ENCODE results near the gene C5orf58.
"Not testable (repeated sequence)": the region's sequence is repeated elsewhere in the genome, so short reads cannot be mapped to it uniquely, and the experiment has no call there.

Gene C5orf58

DNA sequence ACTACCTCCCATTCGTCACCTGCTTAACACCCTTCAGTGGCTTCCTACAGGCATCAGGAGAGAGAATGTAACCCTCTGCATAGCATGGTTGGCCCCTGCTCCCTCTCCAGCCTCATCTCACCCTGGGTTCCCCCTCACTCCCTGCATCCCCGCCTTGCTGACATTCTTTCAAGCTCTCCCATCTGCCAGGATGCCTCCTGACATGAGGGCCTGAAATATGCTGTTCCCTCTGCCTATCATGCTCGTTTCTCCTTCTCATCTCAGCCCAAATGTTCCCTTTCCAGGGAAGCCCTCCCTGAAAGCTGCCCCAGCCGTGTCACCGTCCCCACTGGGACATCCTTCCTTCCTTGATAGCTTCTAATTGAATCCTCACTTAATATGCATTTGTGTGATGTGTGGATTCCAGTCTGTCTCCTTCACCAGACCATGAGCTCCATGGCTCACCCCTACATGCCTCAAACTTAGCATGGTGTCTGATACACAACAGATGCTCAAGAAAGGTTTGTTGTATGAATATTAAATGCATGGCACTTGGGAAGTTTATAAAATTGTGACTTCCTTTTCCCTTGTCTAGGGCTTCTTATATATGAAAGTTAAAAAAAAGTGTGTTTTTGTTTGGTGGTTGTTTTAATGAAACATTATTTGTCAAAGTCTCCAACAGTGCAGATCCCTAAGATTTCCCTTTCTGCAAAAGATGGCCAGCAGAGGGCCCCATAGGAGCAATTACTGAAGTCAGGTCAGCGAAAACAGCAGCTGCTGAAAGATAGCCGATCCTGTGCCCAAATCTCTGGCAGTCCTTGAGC lies 7.3 kb upstream of the C5orf58 start:
- DNase-seq, result peak; percentile 76 to 84

DNA sequence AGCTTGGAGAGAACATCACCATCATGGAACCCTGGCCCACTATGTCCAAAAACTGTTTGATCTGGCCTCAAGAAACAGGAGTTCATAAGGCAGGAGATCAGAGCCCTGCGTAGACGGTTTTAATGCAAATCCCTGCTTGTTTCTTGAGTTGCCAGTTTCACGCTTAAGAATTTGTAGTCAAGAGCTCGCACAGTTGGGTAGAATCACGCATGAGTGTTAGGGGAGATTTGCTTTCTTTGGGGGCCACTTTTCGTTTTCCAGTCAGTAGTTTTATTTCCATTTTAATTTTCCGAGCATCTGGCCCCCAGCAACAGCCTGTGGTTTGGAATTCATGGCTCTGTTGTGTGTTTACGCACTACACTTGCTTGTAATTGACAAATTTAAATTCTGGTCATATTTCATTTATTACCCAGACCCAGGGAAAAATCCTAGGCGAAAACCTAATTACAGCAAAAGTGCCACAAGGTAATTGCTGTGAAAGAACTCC lies 6.6 kb upstream of the C5orf58 start:
- no peak for DNase-seq

DNA sequence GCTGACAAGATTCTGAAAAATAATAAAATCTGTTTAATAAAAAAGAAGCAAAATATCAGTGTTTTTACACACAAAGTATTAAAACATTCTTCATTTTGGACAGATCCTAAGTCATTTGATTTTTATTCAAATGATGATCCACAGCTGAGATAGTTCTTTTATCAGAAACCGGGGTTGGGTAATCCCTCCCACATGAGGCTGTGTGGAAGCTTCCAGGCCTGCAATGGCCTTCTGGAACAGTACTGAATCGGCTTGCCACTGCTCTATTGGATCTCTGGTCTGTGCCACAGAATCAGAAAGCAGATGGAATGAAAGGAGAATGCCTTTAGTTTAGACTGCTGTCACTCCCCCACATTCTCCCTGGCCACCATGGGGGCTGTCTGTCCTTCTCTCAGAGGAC lies 6.1 kb upstream of the C5orf58 start:
- no peak for DNase-seq

DNA sequence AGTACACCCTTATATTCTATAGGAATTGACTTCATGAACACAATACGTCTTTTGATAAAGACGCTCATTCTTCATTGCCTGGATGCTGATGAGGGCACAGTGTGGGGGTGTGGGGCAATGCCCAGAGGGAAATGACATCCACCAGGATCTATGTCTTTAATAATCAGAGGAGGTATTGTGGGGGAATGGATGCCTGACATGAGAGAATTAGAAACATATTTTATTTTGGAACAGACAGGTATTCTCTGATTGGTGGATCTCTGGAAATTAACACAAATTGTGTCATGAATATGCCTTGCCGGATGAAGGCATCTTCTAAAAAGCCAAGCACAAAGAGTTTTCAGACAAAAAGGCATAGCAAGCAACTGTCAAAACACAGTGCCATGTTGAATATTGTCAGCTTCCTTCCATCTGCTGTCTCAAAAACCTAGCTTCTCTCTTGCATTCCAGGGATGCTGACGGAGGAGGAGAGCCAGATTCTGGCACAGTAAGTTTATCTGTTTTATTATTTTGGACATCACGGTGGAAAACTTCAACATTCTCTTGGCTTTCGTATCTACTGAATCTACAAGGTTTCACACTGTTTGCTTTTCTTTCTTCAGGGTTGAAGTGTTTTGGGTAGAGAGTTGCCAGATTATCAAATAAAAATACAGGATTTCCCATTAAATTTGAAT lies 3.9 kb upstream of the C5orf58 start:
- DNase-seq, result no peak

DNA sequence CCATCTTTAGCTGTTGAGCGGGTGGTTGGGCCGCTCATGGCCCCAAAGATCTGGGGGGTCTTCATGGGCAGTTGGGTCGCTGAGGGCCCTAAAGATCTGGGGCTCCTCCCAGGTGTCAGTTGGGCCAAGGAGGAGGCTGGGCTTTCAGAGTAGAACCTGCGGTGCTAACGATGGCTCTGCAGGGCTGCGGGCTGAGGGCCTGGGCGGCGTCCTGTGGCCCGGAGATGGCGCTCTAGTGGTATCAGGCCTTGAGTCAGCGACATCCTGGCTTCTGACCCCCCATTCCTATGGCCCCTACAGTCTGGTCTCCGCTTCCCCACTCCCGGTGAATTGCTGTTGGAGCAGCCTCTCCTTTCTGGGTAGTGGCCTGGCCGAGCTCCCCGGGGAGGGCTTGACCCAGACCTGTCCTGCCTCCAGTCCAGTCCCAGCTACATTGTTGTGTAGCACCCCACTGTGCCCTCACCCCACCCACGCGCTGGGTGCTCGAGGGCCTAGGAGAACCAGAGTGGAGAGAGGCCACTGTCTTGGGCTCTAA lies 640 bp downstream of the C5orf58 start:
- no peak for DNase-seq

DNA sequence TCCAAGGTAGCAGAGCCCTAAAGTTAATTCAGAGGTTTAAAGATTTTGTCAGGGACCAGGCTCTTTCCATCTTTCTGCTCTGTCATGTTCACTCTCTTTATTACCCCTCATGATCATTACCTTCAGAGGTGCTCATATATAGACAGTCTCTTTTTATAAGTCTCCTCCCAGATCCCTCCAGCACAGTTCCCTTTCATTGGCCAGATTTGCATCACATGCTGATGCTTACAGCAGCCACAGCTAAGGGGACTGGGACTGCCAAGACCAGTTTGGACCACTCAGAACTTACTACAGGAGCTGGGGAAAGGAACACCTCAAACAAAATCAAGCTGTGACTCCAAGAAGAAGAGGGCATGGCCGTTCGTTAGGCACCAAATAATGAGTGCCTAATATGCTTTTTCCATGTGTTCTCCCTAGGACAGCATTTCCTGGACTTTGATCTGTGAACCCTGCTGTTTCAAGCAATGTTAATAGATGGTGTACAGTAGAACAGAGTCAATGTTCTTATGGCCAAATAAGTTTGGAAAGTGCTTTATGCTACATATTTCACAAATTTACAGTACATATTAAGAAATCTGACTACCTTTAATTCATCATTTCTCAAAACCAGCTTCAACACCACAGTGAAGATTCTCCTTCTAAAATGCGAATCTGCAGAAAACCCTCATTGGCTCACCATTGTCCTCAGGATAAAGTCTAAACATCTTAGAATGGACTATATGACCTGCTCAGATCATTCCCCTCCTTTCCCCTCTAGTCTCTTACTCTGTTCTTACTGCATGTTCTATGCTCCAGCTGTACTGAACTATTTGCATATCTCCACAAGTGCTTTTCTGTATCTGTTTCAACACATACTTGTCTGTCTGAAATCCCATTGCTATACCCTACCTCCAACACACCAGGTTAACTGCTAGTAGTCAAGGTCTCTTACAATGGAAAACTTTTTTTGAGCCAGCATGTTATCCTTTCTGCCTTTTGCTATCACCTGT lies 3.4 kb downstream of the C5orf58 start:
- DNase-seq, result no peak

DNA sequence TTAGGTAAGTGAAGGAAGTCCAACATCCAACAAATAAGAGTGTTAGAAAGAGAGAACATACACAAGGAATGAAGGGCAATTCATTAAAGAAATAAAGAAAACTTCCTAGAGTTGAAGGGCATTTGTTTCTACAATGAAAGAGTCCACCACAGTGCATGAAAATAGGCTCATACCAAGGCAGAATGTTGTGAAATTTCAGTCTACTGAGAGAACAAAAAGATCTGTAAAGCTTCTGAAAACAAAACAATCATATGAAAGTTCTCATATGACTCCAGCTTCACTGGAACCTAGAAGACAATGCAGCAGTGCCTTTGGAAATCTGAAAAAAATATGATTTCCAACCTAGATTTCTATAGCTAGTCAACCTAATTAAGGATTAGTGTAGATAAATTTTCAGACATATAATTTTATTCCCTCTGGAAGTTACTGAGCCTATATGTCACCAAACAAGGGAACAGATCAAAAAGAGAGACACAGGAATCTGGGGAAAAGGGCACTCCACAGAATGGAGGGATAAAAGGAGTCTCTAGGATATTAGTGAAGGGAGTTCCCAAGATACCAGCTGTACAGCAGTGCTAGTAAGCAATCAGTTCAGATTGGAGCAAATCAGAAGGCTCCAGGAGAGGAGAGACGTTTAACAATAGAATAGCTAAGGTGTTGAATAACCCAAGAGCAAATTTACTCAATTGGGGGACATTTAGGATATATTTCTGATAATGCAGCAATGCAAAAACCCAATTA lies 5.8 kb downstream of the C5orf58 start:
- no peak for DNase-seq

DNA sequence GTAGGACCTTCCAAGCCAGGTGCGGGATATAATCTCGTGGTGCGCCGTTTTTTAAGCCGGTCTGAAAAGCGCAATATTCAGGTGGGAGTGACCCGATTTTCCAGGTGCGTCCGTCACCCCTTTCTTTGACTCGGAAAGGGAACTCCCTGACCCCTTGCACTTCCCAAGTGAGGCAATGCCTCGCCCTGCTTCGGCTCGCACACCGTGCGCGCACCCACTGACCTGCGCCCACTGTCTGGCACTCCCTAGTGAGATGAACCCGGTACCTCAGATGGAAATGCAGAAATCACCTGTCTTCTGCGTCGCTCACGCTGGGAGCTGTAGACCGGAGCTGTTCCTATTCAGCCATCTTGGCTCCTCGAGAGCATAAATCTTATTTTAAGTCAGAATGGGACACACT lies 12.7 kb downstream of the C5orf58 start:
- DNase-seq, result not testable (repeated sequence)

DNA sequence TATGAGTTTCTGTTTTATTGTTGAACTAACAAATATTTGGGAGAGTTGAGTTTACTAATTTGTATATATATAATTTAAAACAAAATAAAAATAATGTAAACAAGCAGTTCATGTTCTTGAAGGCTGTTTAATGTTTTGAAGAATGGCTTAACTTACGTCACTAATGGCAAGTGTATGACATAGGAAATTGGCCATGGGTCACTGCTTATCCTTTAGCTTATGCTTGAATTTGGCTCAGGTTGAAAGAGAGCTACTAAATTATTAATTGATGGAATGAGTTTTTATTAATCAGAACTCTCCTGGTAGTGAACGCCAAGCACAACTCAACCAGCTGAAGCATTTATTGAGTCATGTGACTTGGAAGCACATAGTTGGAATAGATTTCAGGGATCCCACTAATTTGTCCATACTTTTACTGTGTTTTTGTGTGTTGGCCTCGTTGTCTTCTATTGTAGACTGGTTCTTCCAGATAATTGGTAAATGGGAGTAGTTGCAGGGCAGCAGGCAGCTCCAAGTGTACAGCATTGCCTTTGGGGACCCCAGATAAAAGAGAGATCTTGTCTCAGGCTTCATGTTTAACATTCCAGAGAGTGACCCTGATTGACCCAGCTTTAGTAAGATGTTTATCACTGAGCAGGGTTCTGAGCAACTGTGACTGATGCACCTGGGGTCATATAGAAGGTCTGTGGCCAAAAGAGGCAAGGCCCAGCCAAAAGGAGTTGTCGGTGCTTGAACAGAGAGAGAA lies 13.5 kb downstream of the C5orf58 start:
- no peak for DNase-seq

DNA sequence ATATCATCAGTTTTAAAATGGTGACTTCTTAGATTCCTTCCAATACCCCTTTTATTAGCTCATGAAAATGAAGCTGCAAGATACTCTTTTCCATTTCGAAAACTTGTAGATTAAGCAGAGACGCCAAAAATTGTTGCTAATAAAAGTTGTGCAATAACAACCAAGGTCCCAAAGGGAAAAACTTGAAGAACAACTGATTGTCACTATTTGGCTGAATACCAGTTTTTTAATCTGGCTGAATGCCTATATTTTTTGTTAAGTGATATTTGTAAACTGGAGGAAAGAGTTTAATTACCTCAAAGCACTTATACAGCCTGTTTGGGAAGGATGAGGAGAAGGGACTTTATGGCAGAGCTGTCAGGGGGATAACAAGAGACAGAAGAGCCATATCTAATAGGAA lies 14.6 kb downstream of the C5orf58 start:
- no peak for DNase-seq

DNA sequence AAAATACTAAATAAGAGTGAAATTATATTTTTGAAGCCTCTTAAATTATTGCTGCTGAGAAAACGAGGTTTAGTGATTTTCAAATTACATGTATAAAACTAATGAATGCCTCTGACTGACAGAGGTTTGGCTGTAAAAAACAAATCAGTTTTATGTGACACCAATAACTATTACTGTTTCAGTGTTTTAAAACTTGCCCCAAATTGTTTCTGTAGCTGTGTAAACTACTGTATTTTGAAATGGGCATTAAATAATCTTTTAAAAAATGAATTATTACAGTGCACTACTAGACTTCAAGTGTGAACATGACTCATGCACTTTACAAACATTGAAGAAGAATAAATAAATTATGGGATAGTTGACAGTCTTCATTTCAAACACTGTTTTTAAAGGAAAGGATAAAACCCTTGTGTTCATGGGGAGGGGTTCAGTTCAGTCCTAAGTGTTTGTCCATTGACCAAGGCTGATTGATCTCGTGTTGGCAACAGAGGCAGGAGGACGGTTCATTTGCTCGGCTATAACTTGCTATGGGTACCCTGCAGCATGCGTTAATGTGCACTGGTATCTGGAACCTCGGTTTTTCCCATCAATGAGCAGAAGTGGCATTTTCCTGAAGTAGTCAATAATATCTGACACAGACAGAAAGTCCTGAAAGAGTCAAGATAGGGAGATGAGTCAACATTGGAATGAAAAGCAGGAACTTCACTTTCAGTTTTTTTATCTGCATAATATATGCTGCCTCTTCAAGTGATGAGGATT lies 15.6 kb downstream of the C5orf58 start:
- no peak for DNase-seq

DNA sequence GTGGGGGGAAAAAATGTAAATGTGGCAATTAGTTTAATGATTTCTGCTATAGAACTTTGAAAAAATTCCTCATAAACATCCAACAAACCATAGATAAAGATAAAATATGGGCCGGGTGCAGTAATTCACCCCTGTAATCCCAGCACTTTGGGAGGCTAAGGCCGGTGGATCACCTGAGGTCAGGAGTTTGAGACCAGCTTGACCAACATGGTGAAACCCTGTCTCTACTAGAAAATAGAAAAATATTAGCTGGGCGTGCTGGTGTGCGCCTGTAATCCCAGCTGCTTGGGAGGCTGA lies 16.1 kb downstream of the C5orf58 start:
- not testable (repeated sequence) for DNase-seq

DNA sequence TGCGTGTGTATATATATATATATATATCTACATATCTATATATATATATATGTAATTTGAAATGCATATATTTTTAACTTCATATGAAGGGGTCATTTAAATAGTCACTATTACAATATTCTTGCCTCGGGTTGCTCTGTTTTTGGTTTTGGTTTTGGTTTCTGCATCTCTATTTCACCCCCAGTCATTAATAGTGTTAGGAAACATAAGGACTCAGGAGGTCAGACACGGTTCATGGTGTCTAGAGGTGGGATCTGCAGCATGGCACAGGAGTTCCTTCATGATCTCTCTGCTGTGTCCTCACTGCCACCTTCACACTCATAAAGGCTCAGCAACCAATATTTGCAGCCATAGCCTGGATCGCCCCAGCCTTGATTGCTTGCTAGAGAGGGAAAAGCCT lies 16.6 kb downstream of the C5orf58 start:
- no peak for DNase-seq

DNA sequence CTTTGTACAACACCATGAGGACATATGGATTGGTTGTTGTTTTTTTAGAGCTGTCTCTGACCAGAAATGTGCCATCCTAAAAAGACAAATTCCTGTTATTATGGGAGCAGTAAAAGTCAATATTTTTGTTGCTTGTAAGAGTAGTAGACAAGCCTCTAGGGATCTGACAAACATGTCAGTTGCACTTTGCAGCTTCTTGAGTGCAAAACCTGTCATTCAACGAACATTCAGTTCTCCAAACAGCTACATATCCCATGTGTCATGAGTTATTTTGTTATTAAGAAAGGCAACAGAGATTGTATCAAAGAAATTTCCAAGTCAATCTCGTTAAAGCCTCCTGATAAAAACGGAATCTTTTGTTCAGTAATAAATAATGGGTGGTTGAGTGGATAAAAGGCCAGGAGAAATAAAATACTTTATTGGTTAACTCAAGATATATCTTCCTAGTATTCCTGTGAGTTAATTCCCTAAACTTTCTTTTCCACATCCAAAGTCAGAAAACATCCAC lies 18.1 kb downstream of the C5orf58 start:
- no peak for DNase-seq

DNA sequence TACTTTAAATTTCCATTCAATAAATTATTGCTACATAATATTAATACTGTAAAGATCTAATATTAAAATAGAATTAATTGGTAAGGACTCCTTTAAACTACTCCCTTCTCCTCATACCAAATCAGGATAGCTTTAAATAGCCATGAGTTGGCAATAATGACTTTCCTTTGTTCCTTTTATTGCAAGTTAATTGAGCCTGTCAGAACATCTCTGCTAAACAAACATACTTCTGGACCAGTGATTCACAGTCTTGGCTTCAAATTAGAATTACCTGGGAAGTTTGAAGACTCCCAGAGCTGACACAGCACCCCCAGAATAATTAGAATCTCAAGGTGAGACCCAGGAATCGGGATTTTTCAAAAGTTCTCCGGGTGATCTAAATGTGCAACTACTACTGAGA lies 18.7 kb downstream of the C5orf58 start:
- no peak for DNase-seq

DNA sequence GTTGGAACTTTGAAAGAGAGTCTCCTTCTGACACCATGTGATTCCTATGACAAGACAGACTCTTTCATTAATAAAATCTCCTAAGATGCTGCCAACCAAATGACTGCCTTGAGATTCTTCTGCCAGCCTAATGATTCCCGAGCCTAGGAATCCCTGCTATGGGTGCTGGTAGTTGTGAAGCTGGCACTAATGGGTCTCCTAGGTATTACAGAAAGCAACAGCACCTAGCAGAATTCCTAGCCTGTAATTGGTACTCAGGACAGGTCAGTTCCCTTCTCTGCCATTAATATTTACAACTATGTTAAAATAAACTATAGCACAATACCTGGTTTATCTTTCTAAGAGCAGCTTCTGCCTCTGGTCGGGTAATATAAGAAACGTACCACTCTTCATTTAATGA lies 19.3 kb downstream of the C5orf58 start:
- DNase-seq, result no peak

DNA sequence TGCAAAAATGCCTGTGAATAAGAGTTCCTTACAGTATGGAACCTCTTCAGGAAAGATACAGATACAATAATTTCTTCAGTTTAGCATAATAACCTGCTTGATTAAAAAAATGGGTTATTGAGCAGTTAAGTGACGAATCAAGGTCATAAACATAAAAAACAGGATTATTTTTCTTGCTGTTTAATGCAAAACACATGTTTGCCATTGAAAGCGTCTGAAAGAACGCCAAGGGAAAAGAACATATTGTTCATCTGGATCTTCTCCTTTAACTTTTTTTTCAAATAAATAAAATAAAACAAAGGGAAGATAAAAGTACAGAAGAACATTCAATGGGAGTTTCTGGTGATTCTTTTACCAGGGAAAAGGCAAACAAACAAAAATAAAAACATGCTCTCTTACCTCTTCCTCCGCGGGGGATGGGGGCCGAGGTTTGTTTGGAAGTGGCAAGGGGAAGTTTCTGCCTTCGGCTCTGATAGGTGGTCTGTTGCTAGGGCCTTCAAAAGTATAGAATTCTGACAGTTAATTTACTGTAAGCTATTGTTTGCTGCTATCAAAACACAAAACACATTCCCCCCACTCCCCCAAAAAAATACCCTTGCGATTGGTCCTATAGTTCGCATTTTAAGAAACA lies 20.1 kb downstream of the C5orf58 start:
- no peak for DNase-seq

DNA sequence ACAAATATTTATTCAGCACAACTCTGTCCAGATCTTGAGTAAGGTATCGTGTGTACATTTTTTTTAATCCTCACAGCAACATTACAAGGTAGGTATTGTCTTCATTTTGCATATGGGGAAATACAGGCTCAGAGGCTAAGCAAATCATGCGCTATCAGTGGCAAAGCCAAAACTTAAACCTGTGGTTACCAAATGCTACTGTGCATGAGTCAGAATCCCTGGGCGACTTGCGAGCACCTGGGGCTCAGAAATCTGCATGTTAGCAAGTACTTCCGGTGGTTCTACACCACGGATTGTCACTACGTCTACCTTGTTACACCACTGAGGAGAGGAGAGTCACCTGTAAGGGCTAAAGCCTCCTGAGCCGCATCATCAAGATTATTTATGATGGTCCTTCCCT lies 21.3 kb downstream of the C5orf58 start:
- peak; percentile 72 for DNase-seq

DNA sequence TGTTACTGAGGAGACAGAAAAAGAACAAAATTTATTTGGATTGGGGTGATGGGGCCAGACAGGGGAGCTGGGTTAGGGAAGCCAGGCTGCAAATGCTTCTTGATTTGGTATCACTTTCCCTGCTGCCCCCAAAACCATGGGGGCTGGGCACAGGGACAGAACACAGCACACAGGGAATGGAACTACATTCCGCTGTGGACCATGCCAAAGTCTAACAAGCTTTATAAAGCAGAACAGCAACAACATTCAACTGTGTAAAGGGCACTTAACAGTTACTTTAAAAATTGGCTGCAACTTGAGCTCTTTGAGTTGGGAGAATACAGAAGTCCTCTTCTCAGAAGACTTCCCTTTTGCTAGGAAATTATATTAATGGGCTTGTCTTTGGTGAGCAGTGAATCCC lies 23.8 kb downstream of the C5orf58 start:
- no peak for DNase-seq

DNA sequence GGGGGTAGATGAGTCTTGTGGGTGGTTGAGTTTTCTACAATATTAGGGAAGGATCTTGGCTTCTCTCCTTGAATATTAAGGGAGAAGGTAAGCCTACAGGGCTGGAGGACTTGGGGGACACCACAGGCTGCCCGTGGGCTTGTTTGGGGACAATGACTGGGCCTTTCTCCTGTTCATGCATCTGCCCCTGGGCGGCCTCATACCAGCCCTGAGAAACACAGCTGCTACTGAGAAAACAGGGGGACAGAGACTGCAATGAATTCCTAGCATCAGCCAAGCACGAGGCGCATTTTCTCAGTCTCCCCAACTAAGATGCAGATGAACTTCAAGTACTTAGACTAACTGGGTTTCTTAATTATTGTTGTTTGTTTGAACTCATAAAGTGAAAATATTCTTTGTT lies 24.6 kb downstream of the C5orf58 start:
- DNase-seq, result no peak
